Testis (tissue), 2 donors: Measurements from ENCODE around the gene FRS2.

Source experiments
- POLR2A ChIP-seq: fragments of 450-650 bp; IDR thresholded peaks from one replicate; pipeline ENCODE4 v1.6.1; 2017; ENCODE audit warnings: antibody characterized with exemption, mild to moderate bottlenecking, moderate library complexity
- TF ChIP-seq, protein P1 (sequence below), 3 experiments: fragments of 450-650 bp in 2 of 3; fragments of 200-600 bp in 1 of 3; sonication (generic) in 1 of 3; IDR thresholded peaks; one replicate each; pipeline ENCODE4 v1.5.1; 2016 to 2019; ENCODE audit warnings: antibody characterized with exemption in 3 of 3, mild to moderate bottlenecking in 2 of 3, moderate library complexity in 1 of 3

DNA sequence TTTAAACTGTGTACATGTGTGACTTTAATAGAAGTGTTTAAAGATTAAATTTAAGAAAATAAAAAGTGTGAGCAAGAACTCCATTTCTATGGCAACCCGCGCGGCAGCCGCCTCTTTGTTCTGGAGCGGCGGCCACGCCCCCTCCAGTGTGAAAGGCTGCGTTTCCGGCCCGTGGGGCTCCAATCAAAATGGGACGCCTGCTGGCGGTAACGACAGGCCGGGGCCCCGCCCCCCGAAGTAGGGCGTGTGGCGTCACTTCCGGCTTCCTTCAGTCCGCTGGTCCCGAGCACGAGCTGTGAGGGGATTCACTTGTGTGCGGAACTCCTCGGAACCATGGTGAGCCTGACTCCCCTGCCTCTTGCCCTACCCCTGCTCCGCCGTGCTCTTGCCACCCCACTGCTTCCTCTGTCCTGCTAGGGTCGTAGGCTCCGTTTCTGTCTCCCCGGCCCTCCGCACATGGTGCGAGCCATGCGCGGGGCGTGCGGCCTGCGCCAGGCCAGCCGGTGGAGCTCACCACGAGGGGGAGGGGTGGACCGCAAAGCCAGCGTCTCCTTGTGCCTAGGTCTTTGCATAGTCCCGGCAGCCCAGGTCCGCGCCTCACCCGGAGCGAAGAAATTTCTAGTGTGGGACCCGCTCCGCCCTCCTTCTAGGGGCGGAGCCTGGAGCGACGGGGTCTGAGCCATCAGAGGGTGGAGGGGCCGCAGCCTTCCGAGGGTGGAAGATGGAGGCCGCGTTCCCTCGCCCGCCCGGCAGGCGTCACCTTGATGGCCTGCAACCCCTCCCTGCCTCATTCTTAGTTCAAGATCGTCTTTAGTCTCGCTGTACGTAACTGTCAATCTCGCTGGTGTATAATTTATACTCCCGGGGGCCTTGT, 115.2 kb downstream of the FRS2 start, which contains the start of gene CCT2:
- TF ChIP-seq, protein P1, sequence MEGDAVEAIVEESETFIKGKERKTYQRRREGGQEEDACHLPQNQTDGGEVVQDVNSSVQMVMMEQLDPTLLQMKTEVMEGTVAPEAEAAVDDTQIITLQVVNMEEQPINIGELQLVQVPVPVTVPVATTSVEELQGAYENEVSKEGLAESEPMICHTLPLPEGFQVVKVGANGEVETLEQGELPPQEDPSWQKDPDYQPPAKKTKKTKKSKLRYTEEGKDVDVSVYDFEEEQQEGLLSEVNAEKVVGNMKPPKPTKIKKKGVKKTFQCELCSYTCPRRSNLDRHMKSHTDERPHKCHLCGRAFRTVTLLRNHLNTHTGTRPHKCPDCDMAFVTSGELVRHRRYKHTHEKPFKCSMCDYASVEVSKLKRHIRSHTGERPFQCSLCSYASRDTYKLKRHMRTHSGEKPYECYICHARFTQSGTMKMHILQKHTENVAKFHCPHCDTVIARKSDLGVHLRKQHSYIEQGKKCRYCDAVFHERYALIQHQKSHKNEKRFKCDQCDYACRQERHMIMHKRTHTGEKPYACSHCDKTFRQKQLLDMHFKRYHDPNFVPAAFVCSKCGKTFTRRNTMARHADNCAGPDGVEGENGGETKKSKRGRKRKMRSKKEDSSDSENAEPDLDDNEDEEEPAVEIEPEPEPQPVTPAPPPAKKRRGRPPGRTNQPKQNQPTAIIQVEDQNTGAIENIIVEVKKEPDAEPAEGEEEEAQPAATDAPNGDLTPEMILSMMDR (IDR thresholded peaks at IDR 0.05): no peak
- TF ChIP-seq POLR2A: no peak
